Myocyte (in vitro differentiated cells): ENCODE data around the gene CCDC117. TPM values are rescaled to one million over a fixed set of nuclear protein-coding genes. Genes with fewer than 3 reads are reported as not detected.
"Not testable (repeated sequence)": the region's sequence is repeated elsewhere in the genome, so short reads cannot be mapped to it uniquely, and the experiment has no call there.

Source experiments
- DNase-seq: peaks from one replicate; pipeline ENCODE4 v3.0.0-alpha.2; 2012; ENCODE audit warnings: low read depth
- total RNA-seq: library from RNA; depleted of rRNA; stranded (reverse); fragments of >200 nt; gene quantifications from 2 replicates; pipeline ENCODE4 v1.2.3, GENCODE V29; 2014

Gene CCDC117
- total RNA-seq, 1 donor from 2014 or later = 37.1 TPM

DNA sequence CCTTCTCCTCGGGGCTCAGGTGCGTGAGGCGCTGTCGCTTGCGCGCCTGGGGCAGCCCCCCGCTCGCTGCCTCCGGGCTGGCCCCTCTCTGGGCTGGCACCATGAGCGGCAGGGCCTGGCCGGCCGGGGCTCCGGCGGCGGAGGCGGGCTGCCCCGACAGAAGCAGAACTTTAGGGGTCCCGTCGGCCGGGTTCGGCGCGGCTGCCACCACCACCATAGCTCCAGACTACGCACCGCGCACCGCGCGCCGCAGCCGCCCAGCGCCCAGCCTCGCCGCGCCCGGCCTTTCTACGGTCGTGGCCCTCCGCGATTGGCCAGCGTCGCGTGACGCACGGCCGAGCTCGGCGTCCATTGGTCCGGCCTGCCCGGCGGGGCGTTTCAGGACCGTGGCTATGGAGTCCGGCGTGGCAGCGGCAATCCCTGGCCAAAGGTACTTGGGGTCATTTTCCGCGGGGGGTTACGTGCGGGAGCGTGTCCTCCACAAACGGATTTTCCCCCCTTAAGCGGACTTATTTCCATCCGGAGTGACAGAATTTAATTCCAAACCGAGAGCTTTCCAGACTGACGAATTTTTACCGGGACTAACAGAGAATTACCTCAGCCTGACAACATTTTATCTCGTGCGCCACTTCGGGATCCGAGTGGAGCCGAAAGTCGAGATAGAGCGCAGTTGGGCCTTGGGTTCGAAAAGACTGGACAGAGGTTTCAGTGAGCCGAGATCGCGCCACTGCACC, 28.0 kb downstream of the CCDC117 start, which contains the start of gene XBP1:
Gene XBP1, minus strand, starts transcription at position 262 of the 734 bp plus-strand sequence.
- peak; percentile 94 for DNase-seq

DNA sequence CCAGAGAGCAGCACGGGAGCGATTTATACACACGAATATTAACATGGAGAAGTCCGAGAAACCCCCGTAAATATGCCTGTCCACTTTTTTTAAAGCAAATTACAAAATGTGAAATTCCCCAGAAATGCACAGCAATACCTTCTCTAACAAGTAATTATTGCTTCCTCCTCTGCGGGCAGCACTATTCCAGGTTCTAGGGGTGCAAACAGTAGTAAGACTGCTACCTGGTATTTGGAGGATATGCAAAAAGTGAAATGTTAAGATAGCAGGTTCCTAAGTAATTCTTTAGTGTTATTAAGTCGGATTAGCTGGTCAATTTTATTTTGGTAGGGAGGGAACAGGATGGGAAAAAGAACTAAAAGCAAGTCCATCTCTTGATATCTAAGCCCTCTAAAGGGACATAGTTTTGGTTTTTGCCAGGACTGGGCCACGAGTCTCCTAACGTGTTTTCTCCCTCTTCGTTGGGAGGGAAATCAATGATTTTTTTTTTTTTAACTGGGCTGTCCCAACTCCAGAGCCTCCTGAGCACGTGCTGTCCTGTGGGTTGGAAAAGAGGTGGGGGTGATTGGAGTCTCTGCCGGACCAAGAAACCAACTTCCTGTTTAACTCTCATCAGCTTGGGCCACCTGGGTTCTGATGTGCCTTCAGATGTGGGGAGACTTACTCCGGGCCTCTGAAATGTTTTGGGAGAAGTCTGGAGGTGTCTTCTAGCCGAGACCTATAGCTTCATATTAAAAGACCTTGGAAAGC, 29.5 kb downstream of the CCDC117 start:
- no peak for DNase-seq

DNA sequence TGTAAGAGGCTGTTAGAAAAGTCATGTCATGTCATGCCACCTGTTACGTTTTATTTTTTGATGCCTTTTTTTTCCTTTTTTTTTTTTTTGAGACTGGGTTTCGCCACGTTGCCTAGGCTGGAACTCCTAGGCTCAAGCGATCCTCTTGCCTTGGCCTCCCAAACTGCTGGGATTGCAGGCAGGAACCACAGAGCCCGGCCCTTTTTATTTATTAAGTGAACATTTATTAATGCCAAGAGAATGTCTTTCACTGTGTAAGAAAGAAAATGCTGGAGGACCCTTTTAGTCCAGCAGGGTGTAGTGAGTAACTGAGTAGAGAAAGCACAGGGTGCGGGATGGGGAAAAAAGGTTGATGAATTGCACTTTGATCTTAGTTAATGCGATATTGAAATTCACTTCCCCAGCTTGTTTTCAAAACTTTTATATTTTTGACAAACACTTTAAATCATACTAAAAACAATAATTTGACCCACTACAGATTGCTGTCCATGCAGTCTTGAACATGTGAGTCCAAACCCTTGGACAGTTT, 30.2 kb downstream of the CCDC117 start:
- DNase-seq = no peak

DNA sequence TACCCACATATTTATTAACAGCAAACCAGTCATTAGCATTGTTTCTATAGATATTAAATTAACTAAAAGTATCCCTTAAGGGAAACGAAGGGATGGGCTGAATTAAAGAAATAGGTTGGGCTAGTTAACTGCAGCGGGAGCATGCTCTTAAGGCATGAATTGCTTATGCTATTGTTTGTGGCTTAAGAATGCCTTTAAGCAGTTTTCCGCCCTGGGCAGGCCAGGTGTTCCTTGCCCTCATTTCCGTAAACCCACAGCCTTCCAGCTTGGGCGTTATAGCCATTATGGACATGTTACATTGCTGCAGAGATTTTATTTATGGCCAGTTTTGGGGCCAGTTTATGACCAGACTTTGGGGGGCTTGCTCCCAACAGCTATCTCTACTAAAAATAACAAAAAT, 32.9 kb downstream of the CCDC117 start:
- not testable (repeated sequence) for DNase-seq

DNA sequence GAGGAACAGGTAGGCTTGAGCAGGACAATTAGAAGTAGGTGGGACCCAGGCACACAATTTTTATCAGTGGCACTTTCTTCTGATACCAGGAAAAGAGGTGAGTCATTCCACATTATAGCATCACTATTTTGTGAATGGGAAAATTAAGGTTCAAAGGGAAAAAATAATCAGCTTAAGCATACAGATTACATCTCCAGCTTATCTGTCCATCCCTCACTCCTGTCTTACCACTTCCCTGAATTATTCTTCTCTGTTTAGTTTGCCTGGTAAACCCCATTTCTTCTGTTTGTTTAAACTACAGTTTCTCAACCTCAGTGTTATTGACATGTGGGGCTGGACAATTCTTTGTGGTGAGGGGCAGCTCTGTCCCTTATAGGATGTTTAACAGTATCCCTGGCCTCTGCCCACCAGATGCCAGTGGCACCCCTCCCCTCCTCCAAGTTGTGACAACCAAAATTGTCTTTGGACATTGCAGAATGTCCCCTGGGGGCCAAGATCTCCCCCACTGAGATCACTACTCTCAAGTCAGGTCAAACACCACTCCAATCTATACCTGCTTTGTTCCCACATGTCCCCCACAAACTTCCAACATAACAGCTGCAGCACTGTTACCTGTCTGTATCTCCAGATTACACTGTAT, 36.3 kb downstream of the CCDC117 start:
- DNase-seq = no peak

DNA sequence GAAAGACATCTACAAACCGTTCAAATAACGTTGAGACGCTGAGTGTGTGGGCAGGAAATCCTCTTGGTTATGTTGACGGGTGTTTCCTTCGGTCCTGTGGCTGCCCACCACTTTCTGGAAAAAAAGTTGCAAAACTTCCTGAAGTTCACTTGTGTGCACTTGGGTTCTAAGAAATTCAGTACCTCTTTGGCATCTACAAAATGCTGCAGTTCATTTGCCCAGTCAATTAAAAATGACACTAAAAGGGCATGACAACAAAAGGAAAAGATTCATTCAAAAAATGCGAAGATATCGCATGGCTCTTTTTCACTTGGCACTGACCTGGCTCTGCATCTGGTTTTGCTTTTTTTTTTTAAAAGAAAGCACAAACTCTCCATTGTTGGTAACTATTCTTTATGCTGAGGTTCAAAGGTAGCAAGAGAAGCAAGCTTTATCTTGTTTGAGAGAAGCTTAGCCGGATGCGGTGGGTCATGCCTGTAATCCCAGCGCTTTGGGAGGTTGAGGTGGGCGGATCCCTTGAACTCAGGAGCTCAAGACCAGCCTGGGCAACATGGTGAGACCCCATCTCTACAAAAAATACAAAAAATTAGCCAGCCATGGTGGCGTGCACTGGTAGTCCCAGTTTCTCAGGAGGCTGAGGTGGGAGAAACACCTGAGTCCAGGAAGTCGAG, 38.5 kb downstream of the CCDC117 start:
- no peak for DNase-seq

DNA sequence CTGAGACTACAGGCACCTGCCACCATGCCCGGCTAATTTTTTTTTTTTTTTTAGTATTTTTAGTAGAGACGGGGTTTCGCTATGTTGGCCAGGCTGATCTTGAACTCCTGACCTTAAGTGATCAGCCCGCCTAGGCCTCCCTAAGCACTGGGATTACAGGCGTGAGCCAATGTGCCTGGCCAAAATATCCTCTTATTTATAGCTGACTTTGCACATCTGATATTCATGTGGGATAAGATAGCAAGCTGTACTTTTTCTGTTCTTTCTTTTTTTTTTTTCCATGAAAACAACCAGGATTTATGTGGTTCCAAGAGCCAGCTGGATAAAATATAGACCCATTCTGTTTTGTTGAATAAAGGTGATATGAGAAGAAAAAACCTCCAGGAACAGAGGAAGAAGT, 40.0 kb downstream of the CCDC117 start:
- DNase-seq = no peak

DNA sequence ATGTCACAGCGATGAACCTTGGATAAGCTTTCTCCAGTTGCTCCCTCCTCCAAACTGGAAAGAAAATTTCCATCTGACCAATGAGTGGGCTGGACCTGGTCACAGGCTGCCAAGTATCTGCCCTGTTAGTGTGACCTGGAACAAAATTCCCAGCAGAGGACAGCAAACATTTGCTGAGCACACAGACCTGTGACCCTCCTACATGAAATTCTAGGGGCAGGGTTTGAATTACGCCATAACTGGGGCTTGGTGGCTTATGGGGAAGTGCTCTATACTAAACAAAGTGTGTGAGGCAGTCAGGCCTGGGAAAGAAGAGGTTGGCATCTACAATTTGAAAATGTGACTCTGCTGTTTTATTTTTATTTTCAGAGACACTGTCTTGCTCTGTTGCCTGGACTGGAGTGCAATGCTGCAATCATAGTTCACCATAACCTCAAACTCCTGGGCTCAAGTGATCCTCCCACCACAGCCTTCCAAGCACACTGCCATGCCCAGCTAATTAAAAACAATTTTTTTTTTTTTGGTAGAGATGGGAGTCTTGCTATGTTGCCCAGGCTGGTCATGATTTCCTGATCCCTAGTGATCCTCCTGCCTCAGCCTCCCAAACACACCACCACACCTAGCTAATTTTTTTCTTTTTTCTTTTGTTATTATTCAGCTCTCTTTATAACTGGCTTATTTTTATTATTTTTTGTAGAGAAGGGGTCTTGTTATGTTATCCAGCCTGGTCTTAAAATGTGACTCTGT, 41.5 kb downstream of the CCDC117 start:
- DNase-seq = peak; percentile 5

DNA sequence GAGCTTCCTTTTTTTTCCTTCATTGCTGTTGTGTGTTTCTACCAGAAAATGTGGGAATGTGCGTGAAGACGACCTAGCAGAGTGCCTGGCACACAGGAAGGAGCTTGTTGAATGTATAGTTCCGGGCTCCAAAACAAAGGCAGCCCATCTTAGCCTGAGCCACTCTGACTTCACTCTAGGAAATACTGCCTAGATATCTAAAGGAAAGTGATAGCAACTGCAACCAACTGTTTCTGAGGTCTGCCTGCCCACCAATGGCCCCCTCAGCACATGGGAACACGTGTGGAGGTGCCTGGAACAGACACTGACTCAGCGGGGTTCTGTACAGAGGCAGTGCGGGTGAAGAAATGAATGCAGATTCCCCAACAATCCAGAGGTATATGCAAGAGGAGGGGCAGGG, 42.6 kb downstream of the CCDC117 start:
- DNase-seq = no peak

DNA sequence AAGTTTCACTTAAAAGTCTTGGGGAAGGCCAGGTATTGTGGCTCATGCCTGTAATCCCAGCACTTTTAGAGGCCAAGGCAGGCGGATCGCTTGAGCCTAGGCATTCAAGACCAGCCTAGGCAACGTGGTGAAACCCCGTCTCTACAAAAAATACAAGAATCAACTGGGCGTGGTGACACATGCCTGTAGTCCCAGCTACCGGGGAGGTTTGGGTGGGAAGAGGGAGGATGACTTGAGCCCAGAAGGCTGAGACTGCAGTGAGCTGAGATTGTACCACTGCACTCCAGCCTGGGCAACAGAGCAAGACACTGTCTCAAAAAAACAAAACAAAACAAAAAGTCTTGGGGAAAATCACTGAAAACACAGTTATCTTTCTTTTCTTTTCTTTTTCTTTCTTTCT, 43.2 kb downstream of the CCDC117 start:
- DNase-seq = no peak

DNA sequence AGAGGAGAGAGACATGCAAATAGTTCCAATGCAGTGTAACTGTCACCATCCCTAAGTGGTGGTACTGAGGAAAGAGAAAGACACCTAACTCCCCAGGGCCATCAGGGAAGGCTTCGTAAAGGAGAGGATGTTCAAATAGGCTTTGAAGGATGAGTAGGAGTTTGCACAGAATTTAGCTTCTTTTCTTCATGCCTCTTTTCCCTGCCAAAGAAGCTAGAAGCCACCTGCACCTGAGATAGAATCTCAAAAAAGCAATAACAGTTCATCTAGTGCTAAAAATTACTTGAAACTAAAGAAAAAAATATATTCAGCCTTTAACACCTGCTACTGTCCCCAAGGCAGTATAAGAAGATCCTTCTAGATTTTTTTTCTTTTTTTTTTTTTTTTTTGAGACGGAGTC, 44.6 kb downstream of the CCDC117 start:
- no peak for DNase-seq

DNA sequence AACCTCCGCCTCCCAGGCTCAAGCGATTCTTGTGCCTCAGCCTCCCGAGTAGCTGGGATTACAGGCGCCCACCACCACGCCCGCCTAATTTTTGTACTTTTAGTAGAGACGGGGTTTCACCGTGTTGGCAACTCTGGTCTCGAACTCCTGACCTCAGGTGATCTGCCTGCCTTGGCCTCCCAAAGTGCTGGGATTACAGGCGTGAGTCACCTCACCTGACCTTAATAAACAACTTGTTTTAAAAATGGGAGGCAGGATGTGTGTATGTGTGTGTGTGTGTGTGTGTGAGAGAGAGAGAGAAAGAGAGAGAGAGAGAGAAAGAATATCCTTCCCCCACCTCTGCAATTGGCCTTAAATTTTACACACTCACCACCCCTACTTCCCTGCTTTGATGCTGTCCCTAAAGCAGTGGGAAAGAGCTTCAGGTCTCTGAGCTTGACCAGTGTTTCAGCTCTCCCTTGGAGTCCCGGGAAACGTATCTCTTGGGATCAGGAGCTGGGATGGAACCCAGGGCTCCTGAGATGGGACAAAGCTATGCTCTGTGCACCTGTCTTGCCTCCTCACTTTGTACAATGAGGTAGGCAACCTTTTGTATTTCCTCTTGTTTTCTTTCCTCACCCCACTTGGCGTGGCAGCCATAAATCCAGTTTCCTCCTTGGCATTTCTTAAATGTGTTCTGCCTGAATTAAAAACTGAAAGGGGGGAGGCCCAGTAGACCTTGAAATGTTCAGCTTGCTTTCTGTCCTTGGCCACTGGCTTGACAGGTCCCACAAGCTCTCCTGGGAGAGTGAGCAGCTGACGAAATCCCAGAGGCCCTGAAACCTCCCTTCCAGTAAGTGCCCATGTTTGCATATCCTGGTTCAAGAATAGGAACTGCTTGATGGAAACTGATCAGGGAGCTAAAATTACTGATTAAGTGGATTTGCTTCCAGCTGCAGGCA, 45.7 kb downstream of the CCDC117 start:
- DNase-seq = peak; percentile 51

DNA sequence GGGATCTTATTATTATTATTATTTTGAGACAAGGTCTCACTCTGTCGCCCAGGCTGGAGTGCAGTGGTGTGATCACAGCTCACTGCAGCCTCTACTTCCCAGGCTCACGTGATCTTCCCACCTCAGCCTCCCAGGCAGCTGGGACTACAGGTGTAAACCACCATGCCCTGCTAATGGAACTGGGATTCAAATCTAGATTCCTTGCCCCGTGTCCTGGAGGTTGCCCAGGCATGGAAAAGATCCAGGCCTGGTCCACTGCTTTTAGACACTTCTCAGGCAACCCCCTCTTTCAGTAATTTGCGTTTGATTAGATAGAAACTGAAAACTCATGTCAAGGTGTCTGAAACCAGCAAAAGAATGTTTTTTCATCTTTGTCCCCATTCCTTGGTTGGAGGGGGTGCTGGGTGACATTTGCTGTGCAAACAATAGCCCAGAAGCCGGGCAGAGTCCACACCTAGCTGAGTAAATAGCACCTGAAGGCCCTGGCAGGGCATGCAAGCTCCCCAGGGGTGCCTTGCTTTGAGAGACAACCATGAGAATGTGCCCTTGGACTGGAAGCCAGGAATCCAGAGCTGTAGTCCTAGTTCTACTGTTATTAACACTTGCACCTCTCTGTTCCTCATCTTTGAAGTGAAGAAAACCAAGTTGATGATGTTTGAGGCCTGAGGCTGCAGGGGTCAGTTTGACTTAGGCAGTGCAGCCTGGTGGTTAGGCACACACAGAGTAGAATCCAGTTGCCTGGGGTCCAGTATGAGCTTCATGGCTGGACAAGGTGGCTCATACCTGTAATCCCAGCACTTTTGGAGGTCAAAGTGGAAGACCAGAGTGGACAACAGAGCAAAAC, 47.0 kb downstream of the CCDC117 start:
- no peak for DNase-seq

DNA sequence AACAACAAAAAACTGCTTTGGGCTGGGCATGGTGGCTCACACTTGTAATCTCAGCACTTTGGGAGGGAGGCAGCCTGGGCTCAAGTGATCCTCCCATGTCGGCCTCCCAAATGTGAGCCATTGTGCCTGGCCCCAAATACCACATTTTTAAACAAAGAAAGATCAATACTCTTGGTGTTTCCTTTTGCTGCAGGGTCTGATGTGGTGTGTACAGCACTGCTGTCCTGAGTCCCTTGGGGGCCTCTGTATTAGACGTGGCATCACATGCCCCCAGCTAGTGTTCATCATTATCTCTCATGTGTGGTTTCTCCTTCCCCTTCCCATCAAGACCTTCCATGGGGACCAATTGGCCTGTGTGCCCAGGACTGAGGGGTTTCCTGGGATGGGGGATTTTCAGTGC, 48.4 kb downstream of the CCDC117 start:
- DNase-seq = no peak

DNA sequence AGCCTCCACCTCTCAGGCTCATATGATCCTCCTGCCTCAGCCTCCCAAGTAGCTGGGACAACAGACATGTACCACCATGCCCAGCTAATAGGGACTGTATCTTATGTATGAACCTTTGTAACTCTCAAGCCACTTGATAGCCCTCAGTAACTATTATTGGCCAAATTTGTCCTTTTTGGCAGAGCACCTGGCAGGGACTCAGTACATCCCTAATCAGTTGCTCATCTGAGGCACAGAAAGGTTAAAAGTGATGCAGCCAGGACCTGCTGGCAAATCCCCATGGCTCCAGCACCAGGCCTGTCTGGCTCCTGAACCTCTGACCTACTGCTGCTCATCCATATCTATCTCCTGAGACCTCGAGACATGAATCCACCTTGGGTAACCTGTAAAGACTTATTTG, 49.0 kb downstream of the CCDC117 start:
- DNase-seq = no peak

DNA sequence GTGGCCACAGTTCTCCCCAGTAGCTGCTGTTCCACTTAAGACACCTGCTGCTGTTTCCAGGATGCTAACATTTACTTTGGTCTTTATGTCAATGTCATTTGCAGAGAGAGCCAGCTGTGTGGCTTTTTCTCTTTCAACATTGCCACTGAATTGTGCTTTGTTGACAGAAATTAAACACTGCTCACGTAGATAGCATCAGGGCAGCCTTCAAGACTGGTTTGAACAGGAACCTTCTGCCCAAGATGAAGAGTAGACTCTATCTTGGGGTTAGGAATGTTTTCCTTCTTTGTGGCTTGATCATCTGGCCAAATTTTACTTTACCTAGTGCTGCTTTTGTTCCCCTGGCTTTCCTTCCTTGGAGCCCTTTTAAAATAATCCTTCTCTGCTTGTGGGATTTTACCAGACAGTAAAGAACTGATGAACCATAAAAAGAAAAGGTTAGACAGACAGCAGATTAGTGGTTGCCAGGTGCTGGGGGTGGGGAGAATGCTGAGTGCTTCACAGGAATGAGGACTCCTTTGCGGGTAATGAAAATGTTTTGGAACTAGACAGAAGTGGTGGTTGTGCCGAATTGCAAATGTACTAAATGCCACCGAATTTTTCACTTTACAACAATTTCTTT, 50.5 kb downstream of the CCDC117 start:
- no peak for DNase-seq

DNA sequence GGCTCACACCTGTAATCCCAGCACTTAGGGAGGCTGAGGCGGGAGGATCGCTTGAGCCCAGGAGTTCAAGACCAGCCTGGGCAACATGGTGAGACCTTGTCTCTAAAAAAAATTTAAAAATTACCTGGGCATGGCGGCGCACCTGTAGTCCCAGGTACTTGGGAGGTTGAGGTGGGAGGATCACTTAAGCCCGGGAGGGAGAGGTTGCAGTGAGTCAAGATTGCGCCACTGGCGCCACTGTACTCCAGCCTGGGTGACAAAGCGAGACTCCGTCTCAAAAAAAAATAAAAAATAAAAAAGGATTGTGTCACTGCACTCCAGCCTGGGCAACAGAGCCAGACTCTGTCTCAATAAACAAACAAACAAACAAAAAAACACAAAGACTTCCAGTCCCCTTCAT, 52.0 kb downstream of the CCDC117 start:
- DNase-seq = not testable (repeated sequence)

DNA sequence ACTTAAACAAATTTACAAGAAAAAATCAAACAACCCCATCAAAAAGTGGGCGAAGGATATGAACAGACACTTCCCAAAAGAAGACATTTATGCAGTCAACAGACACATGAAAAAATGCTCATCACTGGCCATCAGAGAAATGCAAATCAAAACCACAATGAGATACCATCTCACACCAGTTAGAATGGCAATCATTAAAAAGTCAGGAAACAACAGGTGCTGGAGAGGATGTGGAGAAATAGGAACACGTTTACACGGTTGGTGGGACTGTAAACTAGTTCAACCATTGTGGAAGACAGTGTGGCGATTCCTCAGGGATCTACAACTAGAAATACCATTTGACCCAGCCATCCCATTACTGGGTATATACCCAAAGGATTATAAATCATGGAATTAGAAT, 53.9 kb downstream of the CCDC117 start:
- DNase-seq = not testable (repeated sequence)
